IMR-90 (cell line): ENCODE results near the gene CXorf49. TPM values are rescaled to one million over a fixed set of nuclear protein-coding genes. Genes with fewer than 3 reads are reported as not detected.

Experiments
- ATAC-seq: fragments of 200-7000 bp; cut with Tn5 transposase; 2 replicates; pipeline ENCODE4 v1.9.1; 2020; ENCODE audit warnings: low read depth, mild to moderate bottlenecking, moderate library complexity
- BruUV-seq: library from RNA; stranded (reverse); fragments of 400-500 nt; replicated peaks from 2 replicates; lab custom pipeline; 2021; lab: Mats Ljungman, UMichigan
- CTCF ChIA-PET: fragments of 300-600 bp; formaldehyde crosslinking; extraction: SDS; loops from one replicate; lab custom pipeline; 2021; ENCODE audit warnings: antibody characterized with exemption; lab: Yijun Ruan, JAX
- POLR2A ChIA-PET: fragments of 300-600 bp; sonication (Branson Sonifier 250); formaldehyde crosslinking; loops from one replicate; lab custom pipeline; 2022; ENCODE audit warnings: antibody characterized with exemption; ENCODE audit not compliant: unreplicated experiment; lab: Charles Lee
- DNase-seq: peaks from one replicate; pipeline ENCODE4 v3.0.0; 2013
- H2AFZ ChIP-seq: replicated peaks from 2 replicates; pipeline ENCODE3; 2013; ENCODE audit warnings: low read length, mild to moderate bottlenecking; ENCODE audit not compliant: poor library complexity
- H2AK5ac ChIP-seq: 2 replicates; pipeline ENCODE4 v1.6.1; 2013; ENCODE audit warnings: low read depth, low read length, inconsistent platforms
- H2AK9ac ChIP-seq: replicated peaks from 2 replicates; pipeline ENCODE3; 2013; ENCODE audit warnings: mild to moderate bottlenecking, low read depth, low read length, moderate library complexity; ENCODE audit not compliant: poor library complexity
- H2BK120ac ChIP-seq: 2 replicates; pipeline ENCODE4 v1.6.1; 2013; ENCODE audit warnings: low read depth, low read length, inconsistent platforms
- H2BK15ac ChIP-seq: 3 replicates; pipeline ENCODE4 v1.6.1; 2013; ENCODE audit warnings: low read depth, low read length, inconsistent platforms
- H2BK20ac ChIP-seq: 2 replicates; pipeline ENCODE4 v1.6.1; 2013; ENCODE audit warnings: low read depth, mild to moderate bottlenecking, inconsistent platforms, low read length, moderate library complexity
- H2BK5ac ChIP-seq: 2 replicates; pipeline ENCODE4 v1.6.1; 2013; ENCODE audit warnings: mild to moderate bottlenecking, low read depth, low read length, inconsistent platforms; ENCODE audit not compliant: poor library complexity, severe bottlenecking
- H3K14ac ChIP-seq: replicated peaks from 2 replicates; pipeline ENCODE4 v1.6.1; 2013; ENCODE audit warnings: low read depth, low read length, inconsistent platforms
- H3K18ac ChIP-seq: 2 replicates; pipeline ENCODE4 v1.6.1; 2013; ENCODE audit warnings: low read depth, low read length, control low read depth
- H3K23ac ChIP-seq: 2 replicates; pipeline ENCODE4 v1.6.1; 2013; ENCODE audit warnings: low read depth, low read length, inconsistent platforms
- H3K27ac ChIP-seq: 2 replicates; pipeline ENCODE4 v1.5.1; 2013; ENCODE audit warnings: mild to moderate bottlenecking, control low read depth, low read length; ENCODE audit not compliant: insufficient read depth
- H3K27me3 ChIP-seq: 2 replicates; pipeline ENCODE4 v1.6.1; 2013; ENCODE audit warnings: low read length; ENCODE audit not compliant: control insufficient read depth, insufficient read depth
- H3K36me3 ChIP-seq: 2 replicates; pipeline ENCODE4 v1.6.1; 2013; ENCODE audit warnings: low read length, mixed read lengths; ENCODE audit not compliant: control insufficient read depth, insufficient read depth
- H3K4ac ChIP-seq: 2 replicates; pipeline ENCODE4 v1.6.1; 2013; ENCODE audit warnings: low read depth, low read length, inconsistent platforms
- H3K4me1 ChIP-seq: 2 replicates; pipeline ENCODE4 v1.6.1; 2013; ENCODE audit warnings: low read length, mixed read lengths; ENCODE audit not compliant: control insufficient read depth, insufficient read depth
- H3K4me2 ChIP-seq: 2 replicates; pipeline ENCODE4 v1.6.1; 2013; ENCODE audit warnings: low read depth, mild to moderate bottlenecking, control low read depth, low read length, moderate library complexity
- H3K4me3 ChIP-seq: 2 replicates; pipeline ENCODE4 v1.5.1; 2013; ENCODE audit warnings: low read depth, mild to moderate bottlenecking, control low read depth, low read length, moderate library complexity; ENCODE audit not compliant: insufficient read depth
- H3K56ac ChIP-seq: 2 replicates; pipeline ENCODE4 v1.6.1; 2013; ENCODE audit warnings: low read length, inconsistent platforms; ENCODE audit not compliant: insufficient read depth; ENCODE audit errors: extremely low read depth
- H3K79me1 ChIP-seq, 2 experiments: 2 replicates each; pipeline ENCODE4 v1.6.1; 2013; ENCODE audit warnings: low read length in 2 of 2, inconsistent platforms in 1 of 2, low read depth in 1 of 2
- H3K9ac ChIP-seq: 2 replicates; pipeline ENCODE4 v1.6.1; 2013; ENCODE audit warnings: low read depth, low read length, control low read depth
- H3K9me1 ChIP-seq: 2 replicates; pipeline ENCODE4 v1.6.1; 2013; ENCODE audit warnings: low read length, inconsistent platforms; ENCODE audit not compliant: insufficient read depth
- H3K9me3 ChIP-seq: 2 replicates; pipeline ENCODE4 v1.6.1; 2013; ENCODE audit warnings: low read length; ENCODE audit not compliant: control insufficient read depth, insufficient read depth
- H4K20me1 ChIP-seq: 2 replicates; pipeline ENCODE4 v1.6.1; 2013; ENCODE audit warnings: low read length, inconsistent platforms; ENCODE audit not compliant: insufficient read depth
- H4K5ac ChIP-seq: 2 replicates; pipeline ENCODE4 v1.6.1; 2013; ENCODE audit warnings: mild to moderate bottlenecking, low read depth, low read length, control low read depth
- H4K8ac ChIP-seq, 2 experiments: 2 replicates each; pipeline ENCODE4 v1.6.1; 2013; ENCODE audit warnings: low read depth in 2 of 2, low read length in 2 of 2, control low read depth in 1 of 2, inconsistent platforms in 1 of 2
- H4K91ac ChIP-seq: 2 replicates; pipeline ENCODE4 v1.6.1; 2013; ENCODE audit warnings: low read depth, low read length, inconsistent platforms; ENCODE audit not compliant: insufficient read depth
- CEBPB ChIP-seq: IDR thresholded peaks from 2 replicates; pipeline ENCODE4 v1.6.1; 2012; ENCODE audit warnings: low read depth, low read length, improper control_type of control experiment
- FOS ChIP-seq: fragments of 150-350 bp; IDR thresholded peaks from 2 replicates; pipeline ENCODE4 v1.6.1; 2016; ENCODE audit warnings: low read depth, low read length
- MAZ ChIP-seq: IDR thresholded peaks from 2 replicates; pipeline ENCODE4 v1.6.1; 2012; ENCODE audit warnings: low read depth, mild to moderate bottlenecking, low read length, improper control_type of control experiment, moderate library complexity, borderline replicate concordance
- NFE2L2 ChIP-seq: fragments of 150-350 bp; IDR thresholded peaks from 2 replicates; pipeline ENCODE4 v1.6.1; 2016; ENCODE audit warnings: low read depth, mild to moderate bottlenecking, low read length
- RAD21 ChIP-seq: IDR thresholded peaks from 2 replicates; pipeline ENCODE4 v1.6.1; 2012; ENCODE audit warnings: low read length, improper control_type of control experiment
- RFX5 ChIP-seq: IDR thresholded peaks from 2 replicates; pipeline ENCODE4 v1.8.0; 2012; ENCODE audit warnings: low read depth, mild to moderate bottlenecking, low read length, moderate library complexity
- WGBS, 2 experiments: methylation state at CpG; one replicate each; pipeline versions ENCODE4 v1.1.5 to v1.1.7; 2013; ENCODE audit warnings: missing lambda C conversion rate in 2 of 2; ENCODE audit not compliant: insufficient read length in 1 of 2; ENCODE audit errors: extremely low coverage in 2 of 2; 5-methylcytosine and 5-hydroxymethylcytosine counted together
- dilution Hi-C: fragments of 300-500 bp; cut with HindIII; formaldehyde crosslinking; loops from one replicate; pipeline ENCODE4 v1.14.3; 2018; ENCODE audit warnings: low sequenced_read_pairs; ENCODE audit not compliant: unreplicated experiment
- in situ Hi-C: fragments of 300-500 bp; cut with MboI; formaldehyde crosslinking; loops from 3 replicates; pipeline ENCODE4 v1.14.3; 2019; ENCODE audit warnings: low sequenced_read_pairs, inconsistent platforms, mixed read lengths
- intact Hi-C: fragments of 100-400 bp; cut with micrococcal nuclease; formaldehyde crosslinking; loops from 2 replicates; pipeline ENCODE4 v1.10.0; 2022
- polyA plus RNA-seq, 3 experiments: library from polyadenylated mRNA; depleted of rRNA; stranded (reverse); fragments of >200 nt; gene quantifications; 2 replicates each; pipeline ENCODE4 v1.2.3, GENCODE V29; 2012; ENCODE audit warnings: low replicate concordance in 1 of 3
- total RNA-seq: library from RNA; depleted of rRNA; stranded (reverse); fragments of >200 nt; gene quantifications from 2 replicates; pipeline ENCODE4 v1.2.3, GENCODE V29; 2012
- TF ChIP-seq, protein P1 (sequence below): conservative IDR thresholded peaks from 2 replicates; pipeline ENCODE4 v1.5.1; 2012; ENCODE audit warnings: mild to moderate bottlenecking, low read depth, low read length, improper control_type of control experiment
- TF ChIP-seq, protein P2 (sequence below): fragments of 150-350 bp; IDR thresholded peaks from 2 replicates; pipeline ENCODE4 v1.6.1; 2016; ENCODE audit warnings: low read depth, mild to moderate bottlenecking, low read length, moderate library complexity, borderline replicate concordance

The CXorf49 gene
- total and polyA plus RNA-seq, 2 of the 4 experiments (the other 2 are of a cell fraction), result not detected

DNA sequence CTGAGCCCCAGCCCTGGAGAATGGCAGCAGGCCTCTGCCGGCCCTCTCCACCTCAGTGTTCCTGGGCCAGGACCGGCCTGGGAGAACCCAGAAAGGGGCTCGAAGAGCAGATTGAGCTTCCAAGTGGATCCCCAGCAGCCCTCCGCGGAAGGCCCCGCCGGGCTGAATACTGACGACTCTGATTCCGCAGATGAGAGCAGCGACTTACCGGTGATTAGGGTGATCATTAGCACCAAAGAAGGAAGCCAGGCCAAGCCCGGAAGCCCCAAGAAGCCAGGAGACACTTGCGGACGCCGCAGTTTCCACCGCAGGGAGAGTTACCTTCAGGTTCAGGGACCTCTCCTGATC, 49.9 kb downstream of the CXorf49 start:
- dilution Hi-C loops (no loop called here), intact Hi-C loops (no loop called here), in situ Hi-C loops (loop anchor here (25.0 kb wide), 1 partner anchor 194 kb away; no protein-coding TSS in a partner anchor)
- Histone ChIP-seq H3K4ac (no peak overlapping the region), H3K4me2 (no peak overlapping the region), H3K79me1 (no peaks in the 10 kb centered on the region), H3K56ac (no peak overlapping the region), H3K36me3 (no peaks in the 10 kb centered on the region), H3K9ac (no peak overlapping the region), H3K9me3 (peaks cover 2% of the 10 kb centered on the region; the same call in 1 of the 2 replicates), H4K8ac (no peak overlapping the region), H4K91ac (no peak overlapping the region), H2AK9ac (no peak overlapping the region), H3K4me1 (no peaks in the 10 kb centered on the region), H3K27ac (no peak overlapping the region), H4K5ac (no peak overlapping the region), H2AFZ (no peak overlapping the region), H3K18ac (no peak overlapping the region), H3K27me3 (peaks cover 15% of the 10 kb centered on the region), H4K20me1 (no peaks in the 10 kb centered on the region), H2BK20ac (no peak overlapping the region), H2BK15ac (no peak overlapping the region), H2BK120ac (no peak overlapping the region), H3K23ac (no peak overlapping the region), H2BK5ac (no peak overlapping the region), H2AK5ac (no peak overlapping the region), H3K4me3 (no peak overlapping the region), H3K9me1 (no peaks in the 10 kb centered on the region), H3K14ac (no peak overlapping the region)
- CTCF ChIA-PET, result no interaction called here
- TF ChIP-seq CEBPB, result no peak
- TF ChIP-seq, protein P1, sequence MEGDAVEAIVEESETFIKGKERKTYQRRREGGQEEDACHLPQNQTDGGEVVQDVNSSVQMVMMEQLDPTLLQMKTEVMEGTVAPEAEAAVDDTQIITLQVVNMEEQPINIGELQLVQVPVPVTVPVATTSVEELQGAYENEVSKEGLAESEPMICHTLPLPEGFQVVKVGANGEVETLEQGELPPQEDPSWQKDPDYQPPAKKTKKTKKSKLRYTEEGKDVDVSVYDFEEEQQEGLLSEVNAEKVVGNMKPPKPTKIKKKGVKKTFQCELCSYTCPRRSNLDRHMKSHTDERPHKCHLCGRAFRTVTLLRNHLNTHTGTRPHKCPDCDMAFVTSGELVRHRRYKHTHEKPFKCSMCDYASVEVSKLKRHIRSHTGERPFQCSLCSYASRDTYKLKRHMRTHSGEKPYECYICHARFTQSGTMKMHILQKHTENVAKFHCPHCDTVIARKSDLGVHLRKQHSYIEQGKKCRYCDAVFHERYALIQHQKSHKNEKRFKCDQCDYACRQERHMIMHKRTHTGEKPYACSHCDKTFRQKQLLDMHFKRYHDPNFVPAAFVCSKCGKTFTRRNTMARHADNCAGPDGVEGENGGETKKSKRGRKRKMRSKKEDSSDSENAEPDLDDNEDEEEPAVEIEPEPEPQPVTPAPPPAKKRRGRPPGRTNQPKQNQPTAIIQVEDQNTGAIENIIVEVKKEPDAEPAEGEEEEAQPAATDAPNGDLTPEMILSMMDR, result no peak
- TF ChIP-seq RFX5, result no peak
- no peak for TF ChIP-seq FOS
- no peak for TF ChIP-seq MAZ
- TF ChIP-seq RAD21, result no peak
- TF ChIP-seq, protein P2, sequence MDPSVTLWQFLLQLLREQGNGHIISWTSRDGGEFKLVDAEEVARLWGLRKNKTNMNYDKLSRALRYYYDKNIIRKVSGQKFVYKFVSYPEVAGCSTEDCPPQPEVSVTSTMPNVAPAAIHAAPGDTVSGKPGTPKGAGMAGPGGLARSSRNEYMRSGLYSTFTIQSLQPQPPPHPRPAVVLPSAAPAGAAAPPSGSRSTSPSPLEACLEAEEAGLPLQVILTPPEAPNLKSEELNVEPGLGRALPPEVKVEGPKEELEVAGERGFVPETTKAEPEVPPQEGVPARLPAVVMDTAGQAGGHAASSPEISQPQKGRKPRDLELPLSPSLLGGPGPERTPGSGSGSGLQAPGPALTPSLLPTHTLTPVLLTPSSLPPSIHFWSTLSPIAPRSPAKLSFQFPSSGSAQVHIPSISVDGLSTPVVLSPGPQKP, result no peak
- no peak for TF ChIP-seq NFE2L2
- 83% methylated on average over 8 of the region's 16 CpGs; no CpG with 5 or more reads in 1 of the 2 experiments for WGBS, 2 experiments
- POLR2A ChIA-PET, result no interaction called here
- no TSS peak for BruUV-seq
- ATAC-seq (no peak), DNase-seq (no peak)
